IMR-90 (cell line): ENCODE results near the gene COL4A5. TPM values are rescaled to one million over a fixed set of nuclear protein-coding genes. Genes with fewer than 3 reads are reported as not detected.

ENCODE experiments used
- ATAC-seq: fragments of 200-7000 bp; cut with Tn5 transposase; 2 replicates; pipeline ENCODE4 v1.9.1; 2020; ENCODE audit warnings: low read depth, mild to moderate bottlenecking, moderate library complexity
- BruUV-seq: library from RNA; stranded (reverse); fragments of 400-500 nt; replicated peaks from 2 replicates; lab custom pipeline; 2021; lab: Mats Ljungman, UMichigan
- CTCF ChIA-PET: fragments of 300-600 bp; formaldehyde crosslinking; extraction: SDS; loops from one replicate; lab custom pipeline; 2021; ENCODE audit warnings: antibody characterized with exemption; lab: Yijun Ruan, JAX
- POLR2A ChIA-PET: fragments of 300-600 bp; sonication (Branson Sonifier 250); formaldehyde crosslinking; loops from one replicate; lab custom pipeline; 2022; ENCODE audit warnings: antibody characterized with exemption; ENCODE audit not compliant: unreplicated experiment; lab: Charles Lee
- DNase-seq: peaks from one replicate; pipeline ENCODE4 v3.0.0; 2013
- H2AFZ ChIP-seq: replicated peaks from 2 replicates; pipeline ENCODE3; 2013; ENCODE audit warnings: low read length, mild to moderate bottlenecking; ENCODE audit not compliant: poor library complexity
- H2AK5ac ChIP-seq: 2 replicates; pipeline ENCODE4 v1.6.1; 2013; ENCODE audit warnings: low read depth, low read length, inconsistent platforms
- H2AK9ac ChIP-seq: replicated peaks from 2 replicates; pipeline ENCODE3; 2013; ENCODE audit warnings: mild to moderate bottlenecking, low read depth, low read length, moderate library complexity; ENCODE audit not compliant: poor library complexity
- H2BK120ac ChIP-seq: 2 replicates; pipeline ENCODE4 v1.6.1; 2013; ENCODE audit warnings: low read depth, low read length, inconsistent platforms
- H2BK15ac ChIP-seq: 3 replicates; pipeline ENCODE4 v1.6.1; 2013; ENCODE audit warnings: low read depth, low read length, inconsistent platforms
- H2BK20ac ChIP-seq: 2 replicates; pipeline ENCODE4 v1.6.1; 2013; ENCODE audit warnings: low read depth, mild to moderate bottlenecking, inconsistent platforms, low read length, moderate library complexity
- H2BK5ac ChIP-seq: 2 replicates; pipeline ENCODE4 v1.6.1; 2013; ENCODE audit warnings: mild to moderate bottlenecking, low read depth, low read length, inconsistent platforms; ENCODE audit not compliant: poor library complexity, severe bottlenecking
- H3K14ac ChIP-seq: replicated peaks from 2 replicates; pipeline ENCODE4 v1.6.1; 2013; ENCODE audit warnings: low read depth, low read length, inconsistent platforms
- H3K18ac ChIP-seq: 2 replicates; pipeline ENCODE4 v1.6.1; 2013; ENCODE audit warnings: low read depth, low read length, control low read depth
- H3K23ac ChIP-seq: 2 replicates; pipeline ENCODE4 v1.6.1; 2013; ENCODE audit warnings: low read depth, low read length, inconsistent platforms
- H3K27ac ChIP-seq: 2 replicates; pipeline ENCODE4 v1.5.1; 2013; ENCODE audit warnings: mild to moderate bottlenecking, control low read depth, low read length; ENCODE audit not compliant: insufficient read depth
- H3K27me3 ChIP-seq: 2 replicates; pipeline ENCODE4 v1.6.1; 2013; ENCODE audit warnings: low read length; ENCODE audit not compliant: control insufficient read depth, insufficient read depth
- H3K36me3 ChIP-seq: 2 replicates; pipeline ENCODE4 v1.6.1; 2013; ENCODE audit warnings: low read length, mixed read lengths; ENCODE audit not compliant: control insufficient read depth, insufficient read depth
- H3K4ac ChIP-seq: 2 replicates; pipeline ENCODE4 v1.6.1; 2013; ENCODE audit warnings: low read depth, low read length, inconsistent platforms
- H3K4me1 ChIP-seq: 2 replicates; pipeline ENCODE4 v1.6.1; 2013; ENCODE audit warnings: low read length, mixed read lengths; ENCODE audit not compliant: control insufficient read depth, insufficient read depth
- H3K4me2 ChIP-seq: 2 replicates; pipeline ENCODE4 v1.6.1; 2013; ENCODE audit warnings: low read depth, mild to moderate bottlenecking, control low read depth, low read length, moderate library complexity
- H3K4me3 ChIP-seq: 2 replicates; pipeline ENCODE4 v1.5.1; 2013; ENCODE audit warnings: low read depth, mild to moderate bottlenecking, control low read depth, low read length, moderate library complexity; ENCODE audit not compliant: insufficient read depth
- H3K56ac ChIP-seq: 2 replicates; pipeline ENCODE4 v1.6.1; 2013; ENCODE audit warnings: low read length, inconsistent platforms; ENCODE audit not compliant: insufficient read depth; ENCODE audit errors: extremely low read depth
- H3K79me1 ChIP-seq, 2 experiments: 2 replicates each; pipeline ENCODE4 v1.6.1; 2013; ENCODE audit warnings: low read length in 2 of 2, inconsistent platforms in 1 of 2, low read depth in 1 of 2
- H3K9ac ChIP-seq: 2 replicates; pipeline ENCODE4 v1.6.1; 2013; ENCODE audit warnings: low read depth, low read length, control low read depth
- H3K9me1 ChIP-seq: 2 replicates; pipeline ENCODE4 v1.6.1; 2013; ENCODE audit warnings: low read length, inconsistent platforms; ENCODE audit not compliant: insufficient read depth
- H3K9me3 ChIP-seq: 2 replicates; pipeline ENCODE4 v1.6.1; 2013; ENCODE audit warnings: low read length; ENCODE audit not compliant: control insufficient read depth, insufficient read depth
- H4K20me1 ChIP-seq: 2 replicates; pipeline ENCODE4 v1.6.1; 2013; ENCODE audit warnings: low read length, inconsistent platforms; ENCODE audit not compliant: insufficient read depth
- H4K5ac ChIP-seq: 2 replicates; pipeline ENCODE4 v1.6.1; 2013; ENCODE audit warnings: mild to moderate bottlenecking, low read depth, low read length, control low read depth
- H4K8ac ChIP-seq, 2 experiments: 2 replicates each; pipeline ENCODE4 v1.6.1; 2013; ENCODE audit warnings: low read depth in 2 of 2, low read length in 2 of 2, control low read depth in 1 of 2, inconsistent platforms in 1 of 2
- H4K91ac ChIP-seq: 2 replicates; pipeline ENCODE4 v1.6.1; 2013; ENCODE audit warnings: low read depth, low read length, inconsistent platforms; ENCODE audit not compliant: insufficient read depth
- RAD21 ChIP-seq: IDR thresholded peaks from 2 replicates; pipeline ENCODE4 v1.6.1; 2012; ENCODE audit warnings: low read length, improper control_type of control experiment
- SMC3 ChIP-seq: fragments of 150-350 bp; IDR thresholded peaks from 2 replicates; pipeline ENCODE4 v1.6.1; 2016; ENCODE audit warnings: low read depth, mild to moderate bottlenecking, antibody characterized with exemption, low read length, moderate library complexity
- USF2 ChIP-seq: fragments of 150-350 bp; IDR thresholded peaks from 2 replicates; pipeline ENCODE4 v1.6.1; 2017; ENCODE audit warnings: mild to moderate bottlenecking, antibody characterized with exemption, low read length, low read depth
- WGBS, 2 experiments: methylation state at CpG; one replicate each; pipeline versions ENCODE4 v1.1.5 to v1.1.7; 2013; ENCODE audit warnings: missing lambda C conversion rate in 2 of 2; ENCODE audit not compliant: insufficient read length in 1 of 2; ENCODE audit errors: extremely low coverage in 2 of 2; 5-methylcytosine and 5-hydroxymethylcytosine counted together
- dilution Hi-C: fragments of 300-500 bp; cut with HindIII; formaldehyde crosslinking; loops from one replicate; pipeline ENCODE4 v1.14.3; 2018; ENCODE audit warnings: low sequenced_read_pairs; ENCODE audit not compliant: unreplicated experiment
- in situ Hi-C: fragments of 300-500 bp; cut with MboI; formaldehyde crosslinking; loops from 3 replicates; pipeline ENCODE4 v1.14.3; 2019; ENCODE audit warnings: low sequenced_read_pairs, inconsistent platforms, mixed read lengths
- intact Hi-C: fragments of 100-400 bp; cut with micrococcal nuclease; formaldehyde crosslinking; loops from 2 replicates; pipeline ENCODE4 v1.10.0; 2022
- polyA plus RNA-seq, 3 experiments: library from polyadenylated mRNA; depleted of rRNA; stranded (reverse); fragments of >200 nt; gene quantifications; 2 replicates each; pipeline ENCODE4 v1.2.3, GENCODE V29; 2012; ENCODE audit warnings: low replicate concordance in 1 of 3
- total RNA-seq: library from RNA; depleted of rRNA; stranded (reverse); fragments of >200 nt; gene quantifications from 2 replicates; pipeline ENCODE4 v1.2.3, GENCODE V29; 2012

COL4A5 gene
- total and polyA plus RNA-seq, 2 of the 4 experiments (the other 2 are of a cell fraction): 16.3 to 26.6 TPM

DNA sequence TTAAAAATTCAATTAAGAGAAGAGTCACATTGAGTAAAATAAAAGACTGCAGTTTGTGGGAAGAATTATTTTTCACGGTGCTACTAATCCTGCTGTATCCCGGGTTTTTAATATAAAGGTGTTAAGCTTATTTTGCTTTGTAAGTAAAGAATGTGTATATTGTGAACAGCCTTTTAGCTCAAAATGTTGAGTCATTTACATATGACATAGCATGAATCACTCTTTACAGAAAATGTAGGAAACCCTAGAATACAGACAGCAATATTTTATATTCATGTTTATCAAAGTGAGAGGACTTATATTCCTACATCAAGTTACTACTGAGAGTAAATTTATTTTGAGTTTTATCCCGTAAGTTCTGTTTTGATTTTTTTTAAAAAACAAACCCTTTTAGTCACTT lies 257.1 kb downstream of the COL4A5 start:
- BruUV-seq: TSS peak; percentile 98
- ATAC-seq (peak; percentile 24; the same call in 1 of the 2 replicates), DNase-seq (peak; percentile 9)
- Histone ChIP-seq H3K18ac (no peak overlapping the region), H2AFZ (no peak overlapping the region), H2BK20ac (no peak overlapping the region), H2BK5ac (no peak overlapping the region), H3K36me3 (peaks cover 5% of the 10 kb centered on the region), H3K23ac (no peak overlapping the region), H4K20me1 (no peaks in the 10 kb centered on the region), H3K4ac (no peak overlapping the region), H3K4me3 (no peak overlapping the region), H3K27ac (no peak overlapping the region), H2BK120ac (no peak overlapping the region), H3K9me3 (no peaks in the 10 kb centered on the region), H3K9ac (no peak overlapping the region), H3K56ac (no peak overlapping the region), H3K4me2 (no peak overlapping the region), H2AK9ac (no peak overlapping the region), H4K5ac (no peak overlapping the region), H2AK5ac (no peak overlapping the region), H3K4me1 (no peaks in the 10 kb centered on the region), H3K9me1 (no peaks in the 10 kb centered on the region), H4K91ac (no peak overlapping the region), H3K79me1 (no peaks in the 10 kb centered on the region), H3K27me3 (no peaks in the 10 kb centered on the region), H3K14ac (no peak overlapping the region), H4K8ac (no peak overlapping the region), H2BK15ac (no peak overlapping the region)
- WGBS, 2 experiments: no CpG with 5 or more reads among the region's 3 CpGs
- intact Hi-C loops: loop anchor here (5.0 kb wide), 1 partner anchor 781 kb away; no protein-coding TSS in a partner anchor
- ChIA-PET CTCF (interaction anchor here (0.7 kb wide), 1 partner anchor 12 kb away, joined by 4 read pairs; no protein-coding TSS in a partner anchor), POLR2A (no interaction called here)
- dilution Hi-C loops: no loop called here
- in situ Hi-C loops: no loop called here
- no peak for TF ChIP-seq SMC3
- TF ChIP-seq RAD21: no peak
- TF ChIP-seq USF2: no peak
